A673 (cell line): ENCODE results near the gene RP9.

ENCODE experiments used
- CTCF ChIP-seq: fragments of 300-800, 200-600 bp; sonication (generic); conservative IDR thresholded peaks from 2 replicates; pipeline ENCODE4 v1.5.1; 2017; ENCODE audit warnings: low read depth, mild to moderate bottlenecking, antibody characterized with exemption, low read length, moderate library complexity, mixed read lengths
- EZH2 ChIP-seq: fragments of 200-600 bp; sonication (generic); IDR thresholded peaks from 2 replicates; pipeline ENCODE4 v1.6.1; 2017; ENCODE audit warnings: borderline replicate concordance, low read depth, mild to moderate bottlenecking, mixed read lengths, antibody characterized with exemption, low read length; ENCODE audit not compliant: poor library complexity, severe bottlenecking

- TF ChIP-seq CTCF, result no peak
- TF ChIP-seq EZH2, result no peak
These were observed 5.8 kb upstream of the RP9 start for GRCh38 chr7:33114976-33115375.
